OCI-LY1 (cell line): Measurements from ENCODE around the gene HCRT.
"Not testable (repeated sequence)": the region's sequence is repeated elsewhere in the genome, so short reads cannot be mapped to it uniquely, and the experiment has no call there.

Experiments used
- CTCF ChIP-seq: fragments of 200-600 bp; sonication (generic), shearing (Covaris generic); IDR thresholded peaks from 2 replicates; pipeline ENCODE4 v1.5.1; 2017; ENCODE audit warnings: mild to moderate bottlenecking, antibody characterized with exemption, low read length, moderate library complexity, mixed read lengths
- EZH2 ChIP-seq: fragments of 200-600 bp; sonication (generic), shearing (Covaris generic); IDR thresholded peaks from 2 replicates; pipeline ENCODE4 v1.8.0; 2017; ENCODE audit warnings: borderline replicate concordance, mixed run types, mild to moderate bottlenecking, antibody characterized with exemption, low read length, moderate library complexity, mixed read lengths

- not testable (repeated sequence) for TF ChIP-seq CTCF, EZH2
Measured at GRCh38 chr17:42143138-42143537, 42.1 kb downstream of the HCRT start.
